Lower leg skin (tissue), 4 donors: ENCODE data around the gene CDC42BPG. TPM values are rescaled to one million over a fixed set of nuclear protein-coding genes. Genes with fewer than 3 reads are reported as not detected.
"Not testable (repeated sequence)": the region's sequence is repeated elsewhere in the genome, so short reads cannot be mapped to it uniquely, and the experiment has no call there.

Experiments
- DNase-seq, 2 donors: peaks; one replicate each; pipeline ENCODE4 v3.0.0-alpha.2; 2019; ENCODE audit warnings: low spot score in 2 of 2
- H3K4me3 ChIP-seq: fragments of 200-600 bp; sonication (generic); 2 replicates; pipeline ENCODE4 v1.5.1; 2017; ENCODE audit warnings: mild to moderate bottlenecking, low read depth; ENCODE audit not compliant: poor library complexity, severe bottlenecking
- CTCF ChIP-seq, 3 donors: fragments of 450-650 bp; IDR thresholded peaks; one replicate each; pipeline ENCODE4 v1.5.1; 2016; ENCODE audit warnings: antibody characterized with exemption in 3 of 3, mild to moderate bottlenecking in 3 of 3, moderate library complexity in 2 of 3
- POLR2A ChIP-seq, 2 donors: fragments of 450-650 bp; IDR thresholded peaks; one replicate each; pipeline ENCODE4 v1.6.1; 2016 to 2017; ENCODE audit warnings: antibody characterized with exemption in 2 of 2, mild to moderate bottlenecking in 1 of 2, moderate library complexity in 1 of 2
- WGBS, 2 donors: methylation state at CpG; one replicate each; pipeline ENCODE4 v1.1.5; 2018; 5-methylcytosine and 5-hydroxymethylcytosine counted together
- intact Hi-C: fragments of 100-400 bp; cut with DNase I; formaldehyde crosslinking; loops from one replicate; pipeline ENCODE4 v1.15.0; 2023; ENCODE audit warnings: low total_unique reads
- total RNA-seq, 4 donors: library from RNA; depleted of rRNA; stranded (reverse); fragments of >200 nt; gene quantifications; one replicate each; pipeline ENCODE4 v1.1.0, GENCODE V29; 2016

The CDC42BPG gene
- total RNA-seq, 4 donors from 2014 or later = 40.3 to 81.3 (median 50.1) TPM

GRCh38 chr11:64826062-64826461, 18.4 kb downstream of the CDC42BPG start:
- intact Hi-C loops = no loop called here
- TF ChIP-seq POLR2A (IDR thresholded peaks at IDR 0.05) (no peak), CTCF (IDR thresholded peaks at IDR 0.05) (no peak)
- no peak overlapping the region for H3K4me3 ChIP-seq
- DNase-seq = no peak
- WGBS, 2 donors = 70 to 82% methylated on average over 7 of the region's 7 CpGs

DNA sequence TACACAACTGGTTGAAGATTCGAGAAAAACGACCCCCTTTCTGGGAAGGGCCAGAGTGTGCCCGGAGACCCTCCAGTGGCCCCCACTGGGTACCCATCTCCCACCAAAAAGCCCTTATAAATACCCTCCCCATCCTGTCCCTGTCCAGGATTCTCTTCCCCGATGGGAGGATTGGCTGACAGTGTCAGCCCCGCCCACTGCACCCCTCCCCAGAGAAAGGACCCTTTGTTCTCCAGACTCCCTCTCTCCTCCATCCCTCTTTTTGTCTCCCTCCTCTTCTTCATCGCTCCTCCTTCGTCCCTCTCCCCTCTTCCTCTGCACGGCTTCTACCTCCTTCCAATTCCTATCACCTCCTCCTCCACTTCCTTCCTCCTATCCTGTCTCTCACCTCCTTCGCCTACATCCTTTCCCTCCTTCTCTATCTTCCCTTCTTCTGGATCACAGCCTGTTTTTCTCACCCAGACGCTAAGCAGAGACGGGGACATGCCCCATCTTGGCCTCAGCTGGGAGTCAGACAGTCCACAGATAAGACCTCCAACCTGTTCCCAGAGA, 20.8 kb downstream of the CDC42BPG start:
- intact Hi-C loops = loop anchor here (2.0 kb wide), 1 partner anchor 77 kb away; no protein-coding TSS in a partner anchor
- no peak for DNase-seq
- H3K4me3 ChIP-seq = no peak overlapping the region
- WGBS, 2 donors = 66 to 70% methylated on average over 11 of the region's 11 CpGs
- TF ChIP-seq POLR2A (IDR thresholded peaks at IDR 0.05) (no peak), CTCF (IDR thresholded peaks at IDR 0.05) (no peak)

GRCh38 chr11:64817476-64817875, 27.0 kb downstream of the CDC42BPG start:
- WGBS, 2 donors = 74 to 85% methylated on average over 3 of the region's 3 CpGs
- TF ChIP-seq POLR2A (IDR thresholded peaks at IDR 0.05) (no peak), CTCF (IDR thresholded peaks at IDR 0.05) (no peak)
- no peak for DNase-seq
- H3K4me3 ChIP-seq = no peak overlapping the region
- intact Hi-C loops = no loop called here

GRCh38 chr11:64815433-64815832, 29.0 kb downstream of the CDC42BPG start:
- 80 to 81% methylated on average over 5 of the region's 5 CpGs for WGBS, 2 donors
- intact Hi-C loops, DNase-seq, H3K4me3 ChIP-seq: not testable (repeated sequence)

DNA sequence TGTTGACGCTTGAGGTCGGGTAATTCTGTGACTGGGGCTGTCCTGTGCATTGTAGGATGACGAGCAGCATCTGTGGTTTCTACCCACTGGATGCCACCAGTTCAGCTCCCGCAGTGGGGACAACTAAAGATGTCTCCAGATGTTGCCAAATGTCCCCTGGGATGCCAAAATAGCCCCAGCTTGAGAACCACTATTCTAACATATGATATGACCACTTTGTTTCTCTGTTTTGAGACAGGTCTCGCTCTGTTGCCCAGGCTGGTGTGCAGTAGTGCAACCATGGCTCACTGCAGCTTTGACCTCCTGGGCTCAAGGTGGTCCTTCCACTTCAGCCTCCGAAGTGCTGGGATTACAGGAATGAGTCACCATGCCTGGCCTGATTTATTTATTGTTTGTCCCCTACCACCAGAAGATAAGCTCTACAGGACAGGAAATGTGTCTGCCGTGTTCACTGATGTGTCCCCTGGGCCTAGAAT, 29.7 kb downstream of the CDC42BPG start:
- no peak for TF ChIP-seq POLR2A (IDR thresholded peaks at IDR 0.05)
- TF ChIP-seq CTCF (IDR thresholded peaks at IDR 0.05) = no peak
- no peak for DNase-seq
- WGBS, 2 donors = 71 to 75% methylated on average over 7 of the region's 7 CpGs
- no peak overlapping the region for H3K4me3 ChIP-seq
- intact Hi-C loops = no loop called here

GRCh38 chr11:64813826-64814225, 30.6 kb downstream of the CDC42BPG start:
- no peak for DNase-seq
- TF ChIP-seq CTCF (IDR thresholded peaks at IDR 0.05) (no peak), POLR2A (IDR thresholded peaks at IDR 0.05) (no peak)
- intact Hi-C loops = no loop called here
- H3K4me3 ChIP-seq = no peak overlapping the region
- WGBS, 2 donors = 83 to 89% methylated on average over 5 of the region's 5 CpGs
